Hepatocyte (in vitro differentiated cells): ENCODE results near the gene ACOX3. TPM values are rescaled to one million over a fixed set of nuclear protein-coding genes. Genes with fewer than 3 reads are reported as not detected.
A peak's percentile ranks its signal among the peaks of the same experiment; 100 is the strongest.

Experiments
- polyA plus RNA-seq: library from polyadenylated mRNA; unstranded; fragments of >200 nt; fragmentation: Nextera tagmentation; extraction: Ambion mirVana; gene quantifications from 2 replicates; pipeline ENCODE4 v1.2.1, GENCODE V29; 2016
- small RNA-seq: library from RNA; depleted of rRNA; stranded (forward); fragments of <200 nt; gene quantifications from one replicate; pipeline ENCODE3, GENCODE V24; 2014
- total RNA-seq: library from RNA; depleted of rRNA; stranded (reverse); fragments of >200 nt; gene quantifications from 2 replicates; pipeline ENCODE4 v1.2.3, GENCODE V29; 2014

Gene ACOX3
- total and polyA plus RNA-seq, 2 experiments from 2014 or later: 17.6 to 22.5 TPM

Small RNA genes lying within 50 kb of the gene (small RNA-seq; reads per million reads assigned to genes)
- 0.62 reads per million, percentile 50 among the genes with 10 or more reads in this experiment for gene RNA5SP152

Other genes with a start within 250 kb of the ACOX3 start
- gene SH3TC1, start 241.4 kb downstream of the ACOX3 start, total RNA-seq: 16.5 and 35.4 TPM in 2 replicates
- 30.3 and 41.2 TPM in 2 replicates for gene SH3TC1, start 241.4 kb downstream of the ACOX3 start, polyA plus RNA-seq
- 17.7 and 19.4 TPM in 2 replicates for gene HTRA3, start 171.0 kb downstream of the ACOX3 start, total RNA-seq
- gene HTRA3, start 171.0 kb downstream of the ACOX3 start, polyA plus RNA-seq: 34.9 and 39.4 TPM in 2 replicates
- gene TRMT44, start 54 bp upstream of the ACOX3 start, total RNA-seq: 13.2 and 20.1 TPM in 2 replicates
- 8.2 and 13.2 TPM in 2 replicates for gene TRMT44, start 54 bp upstream of the ACOX3 start, polyA plus RNA-seq
- gene GPR78, start 139.7 kb upstream of the ACOX3 start, total RNA-seq: 0.36 and 1.0 TPM in 2 replicates
- 0.28 and 0.57 TPM in 2 replicates for gene GPR78, start 139.7 kb upstream of the ACOX3 start, polyA plus RNA-seq
- 25.3 and 34.8 TPM in 2 replicates for gene CPZ, start 152.0 kb upstream of the ACOX3 start, total RNA-seq
- gene CPZ, start 152.0 kb upstream of the ACOX3 start, polyA plus RNA-seq: 113 and 148 TPM in 2 replicates